ENCODE data around the gene NOTCH2. TPM values are rescaled to one million over a fixed set of nuclear protein-coding genes. Genes with fewer than 3 reads are reported as not detected.
A peak's percentile ranks its signal among the peaks of the same experiment; 100 is the strongest.

Gene NOTCH2
- total RNA-seq, 5 donors from 2014 or later (not counting 1 experiment from before 2014, with no cell fraction given) = 66.4 to 88.5 (median 77.8) TPM

DNA sequence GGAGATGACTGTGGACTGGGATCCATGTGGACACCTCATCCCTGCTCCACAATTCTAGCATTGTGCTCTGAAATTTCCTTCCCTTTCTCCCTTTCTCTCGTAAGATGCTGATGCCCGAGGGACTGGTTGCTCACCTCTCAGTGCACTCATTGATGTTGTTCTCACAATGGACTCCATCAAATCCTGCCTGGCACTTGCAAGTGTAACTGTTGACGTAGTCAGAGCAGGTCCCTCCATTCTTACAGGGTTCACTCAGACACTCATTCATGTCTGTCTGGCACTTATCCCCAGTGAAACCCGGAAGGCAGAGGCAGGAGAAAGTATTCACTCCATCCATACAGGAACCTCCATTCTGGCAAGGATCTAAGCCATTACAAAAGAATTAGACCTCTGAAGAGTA is 128.1 kb downstream of the NOTCH2 start:
- DNase-seq (no peak), ATAC-seq (replicated peaks in 1 of 4) (no peak)
- ChIA-PET CTCF (interaction anchor here in 1 of 2 donors (0.6 kb wide), 1 partner anchor 238 kb away, joined by 3 read pairs; no protein-coding TSS in a partner anchor), POLR2A (no interaction called here)
- H3K36me3 Mint-ChIP-seq = peaks cover 52% of the 10 kb centered on the region
- no peaks in the 10 kb centered on the region for H3K9me3 ChIP-seq
- H3K27ac ChIP-seq (ENCODE audit: low read length) = no peak overlapping the region
- WGBS (ENCODE audit: insufficient coverage) = 95% methylated on average over 2 of the region's 4 CpGs
- peaks cover 9 to 19% (median 13%) of the 10 kb centered on the region in 3 donors for H3K4me1 Mint-ChIP-seq
- H3K4me3 Mint-ChIP-seq = no peak overlapping the region
- no peaks in the 10 kb centered on the region for H3K27me3 ChIP-seq (replicated peaks in 1 of 2; ENCODE audit: control insufficient read depth in 2 of 2, extremely low read depth in 1 of 2, insufficient read depth in 2 of 2, low read length in 1 of 2)
- H3K27ac Mint-ChIP-seq = no peak overlapping the region
- peaks cover 8 to 44% of the 10 kb centered on the region in 2 donors for H3K36me3 ChIP-seq (ENCODE audit: control insufficient read depth in 2 of 2, extremely low read depth in 1 of 2, insufficient read depth in 1 of 2, low read length in 1 of 2)
- no peak overlapping the region for H3K4me3 ChIP-seq (ENCODE audit: control insufficient read depth in 1 of 2, extremely low read depth in 1 of 2, low read length in 1 of 2)
- no peaks in the 10 kb centered on the region for H3K27me3 Mint-ChIP-seq
- no peaks in the 10 kb centered on the region for H3K9me3 Mint-ChIP-seq
- H3K4me1 ChIP-seq (ENCODE audit: control insufficient read depth in 1 of 2, extremely low read depth in 1 of 2, insufficient read depth in 2 of 2, low read length in 2 of 2) = peaks cover 0 to 10% of the 10 kb centered on the region in 2 experiments

DNA sequence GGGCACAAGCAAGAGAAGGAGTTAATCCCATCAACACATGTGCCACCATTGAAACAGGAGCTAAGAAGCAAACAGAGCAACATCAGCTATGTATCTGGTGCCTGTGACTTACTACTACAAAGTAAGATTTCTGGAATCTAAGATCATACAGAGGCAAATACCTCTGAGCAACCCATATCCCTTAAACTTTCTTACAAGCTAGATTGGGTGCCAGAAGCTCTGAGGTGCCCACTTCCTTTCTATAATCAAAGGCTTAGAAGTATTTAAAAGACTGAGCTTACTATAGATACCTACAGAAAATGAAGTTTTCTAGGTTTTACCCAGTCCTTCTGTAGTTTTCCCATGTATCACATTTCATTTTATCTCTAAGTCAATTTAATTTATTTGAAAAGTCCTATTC is 128.8 kb downstream of the NOTCH2 start:
- Mint-ChIP-seq H3K9me3 (no peaks in the 10 kb centered on the region), H3K27ac (no peak overlapping the region), H3K4me1 (peaks cover 9 to 19% (median 13%) of the 10 kb centered on the region in 3 donors), H3K36me3 (peaks cover 59% of the 10 kb centered on the region), H3K4me3 (no peak overlapping the region), H3K27me3 (no peaks in the 10 kb centered on the region)
- DNase-seq (peak in 1 of 35 experiments; percentile 8), ATAC-seq (replicated peaks in 1 of 4) (peak in 3 of 4 experiments; percentile 36 to 81 (median 44))
- CTCF ChIA-PET = interaction anchor here in 1 of 2 donors (0.6 to 0.9 kb wide), 2 partner anchors 15 to 239 kb away, joined by 3 read pairs; no protein-coding TSS in a partner anchor
- no peaks in the 10 kb centered on the region for H3K9me3 ChIP-seq
- H3K4me3 ChIP-seq (ENCODE audit: control insufficient read depth in 1 of 2, extremely low read depth in 1 of 2, low read length in 1 of 2) = no peak overlapping the region
- H3K36me3 ChIP-seq (ENCODE audit: control insufficient read depth in 2 of 2, extremely low read depth in 1 of 2, insufficient read depth in 1 of 2, low read length in 1 of 2) = peaks cover 15 to 51% of the 10 kb centered on the region in 2 donors
- H3K27me3 ChIP-seq (replicated peaks in 1 of 2; ENCODE audit: control insufficient read depth in 2 of 2, extremely low read depth in 1 of 2, insufficient read depth in 2 of 2, low read length in 1 of 2) = no peaks in the 10 kb centered on the region
- peaks cover 0 to 10% of the 10 kb centered on the region in 2 experiments for H3K4me1 ChIP-seq (ENCODE audit: control insufficient read depth in 1 of 2, extremely low read depth in 1 of 2, insufficient read depth in 2 of 2, low read length in 2 of 2)
- H3K27ac ChIP-seq (ENCODE audit: low read length) = no peak overlapping the region
- POLR2A ChIA-PET = no interaction called here

DNA sequence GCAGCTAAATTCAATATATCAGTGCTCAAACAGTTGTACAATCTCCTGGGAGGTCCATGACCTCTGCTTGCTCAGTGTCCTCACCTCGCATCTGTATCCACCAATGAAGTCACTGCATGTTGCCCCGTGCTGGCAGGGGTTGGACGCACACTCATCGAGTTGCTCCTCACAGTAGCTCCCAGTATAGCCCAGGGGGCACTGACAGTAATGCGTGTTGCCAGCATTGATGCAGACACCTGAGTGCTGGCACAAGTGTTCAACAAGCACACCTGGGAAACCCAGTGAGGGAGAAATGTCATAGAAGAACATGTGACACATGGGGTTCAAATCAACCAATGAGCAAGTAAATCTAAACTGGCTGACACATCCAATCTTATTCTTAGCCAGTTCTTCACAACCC is 132.3 kb downstream of the NOTCH2 start:
- peaks cover 11 to 16% (median 15%) of the 10 kb centered on the region in 3 donors for H3K9me3 Mint-ChIP-seq
- ChIA-PET POLR2A (no interaction called here), CTCF (interaction anchor here in 1 of 2 donors (2.3 kb wide), 1 partner anchor 12 kb away, joined by 8 read pairs; no protein-coding TSS in a partner anchor)
- no peak for ATAC-seq (replicated peaks in 1 of 4)
- H3K27ac Mint-ChIP-seq = no peak overlapping the region
- H3K4me3 Mint-ChIP-seq = no peak overlapping the region
- peaks cover 82% of the 10 kb centered on the region for H3K36me3 Mint-ChIP-seq
- peaks cover 9 to 17% (median 13%) of the 10 kb centered on the region in 3 donors for H3K4me1 Mint-ChIP-seq
- Histone ChIP-seq H3K27ac (ENCODE audit: low read length) (no peak overlapping the region), H3K9me3 (peaks cover 8% of the 10 kb centered on the region), H3K36me3 (ENCODE audit: control insufficient read depth in 2 of 2, extremely low read depth in 1 of 2, insufficient read depth in 1 of 2, low read length in 1 of 2) (peaks cover 27 to 77% of the 10 kb centered on the region in 2 donors), H3K4me3 (ENCODE audit: control insufficient read depth in 1 of 2, extremely low read depth in 1 of 2, low read length in 1 of 2) (no peak overlapping the region), H3K27me3 (replicated peaks in 1 of 2; ENCODE audit: control insufficient read depth in 2 of 2, extremely low read depth in 1 of 2, insufficient read depth in 2 of 2, low read length in 1 of 2) (no peaks in the 10 kb centered on the region), H3K4me1 (ENCODE audit: control insufficient read depth in 1 of 2, extremely low read depth in 1 of 2, insufficient read depth in 2 of 2, low read length in 2 of 2) (peaks cover 0 to 10% of the 10 kb centered on the region in 2 experiments)
- WGBS (ENCODE audit: insufficient coverage) = 93% methylated on average over 5 of the region's 5 CpGs
- no peak for DNase-seq
- no peaks in the 10 kb centered on the region for H3K27me3 Mint-ChIP-seq

DNA sequence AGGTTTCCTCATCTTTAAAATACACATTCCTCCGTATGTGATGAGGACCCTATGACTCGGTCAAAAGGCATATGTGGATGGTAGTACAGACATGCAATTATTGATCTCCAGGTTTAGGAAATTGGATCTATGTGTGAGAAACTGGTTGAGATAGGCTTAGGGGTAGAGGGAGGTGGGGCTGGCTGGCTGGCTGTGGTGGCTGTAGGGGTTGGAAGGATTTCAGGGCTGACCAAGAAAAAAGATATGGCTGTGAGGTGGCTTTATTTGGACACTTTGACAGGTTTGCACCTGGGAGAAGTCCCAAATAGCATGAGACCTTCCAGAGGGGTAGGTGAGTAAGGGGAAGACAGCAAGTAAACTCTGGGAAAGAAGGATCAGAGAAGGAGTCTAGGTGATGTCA is 133.5 kb downstream of the NOTCH2 start:
- ChIA-PET CTCF (interaction anchor here in 1 of 2 donors (2.3 kb wide), 1 partner anchor 13 kb away, joined by 8 read pairs; no protein-coding TSS in a partner anchor), POLR2A (no interaction called here)
- Histone ChIP-seq H3K9me3 (peaks cover 8% of the 10 kb centered on the region), H3K4me1 (ENCODE audit: control insufficient read depth in 1 of 2, extremely low read depth in 1 of 2, insufficient read depth in 2 of 2, low read length in 2 of 2) (peaks cover 0 to 5% of the 10 kb centered on the region in 2 experiments), H3K36me3 (ENCODE audit: control insufficient read depth in 2 of 2, extremely low read depth in 1 of 2, insufficient read depth in 1 of 2, low read length in 1 of 2) (peaks cover 27 to 72% of the 10 kb centered on the region in 2 donors), H3K27me3 (replicated peaks in 1 of 2; ENCODE audit: control insufficient read depth in 2 of 2, extremely low read depth in 1 of 2, insufficient read depth in 2 of 2, low read length in 1 of 2) (no peaks in the 10 kb centered on the region), H3K27ac (ENCODE audit: low read length) (no peak overlapping the region), H3K4me3 (ENCODE audit: control insufficient read depth in 1 of 2, extremely low read depth in 1 of 2, low read length in 1 of 2) (no peak overlapping the region)
- DNase-seq (no peak), ATAC-seq (replicated peaks in 1 of 4) (no peak)
- peaks cover 3 to 6% (median 5%) of the 10 kb centered on the region in 3 donors for H3K4me1 Mint-ChIP-seq
- H3K27me3 Mint-ChIP-seq = no peaks in the 10 kb centered on the region
- 100% methylated on average over 1 of the region's 2 CpGs for WGBS (ENCODE audit: insufficient coverage)
- H3K4me3 Mint-ChIP-seq = no peak overlapping the region
- H3K9me3 Mint-ChIP-seq = peaks cover 11 to 16% (median 15%) of the 10 kb centered on the region in 3 donors
- H3K27ac Mint-ChIP-seq = no peak overlapping the region
- peaks cover 75% of the 10 kb centered on the region for H3K36me3 Mint-ChIP-seq

DNA sequence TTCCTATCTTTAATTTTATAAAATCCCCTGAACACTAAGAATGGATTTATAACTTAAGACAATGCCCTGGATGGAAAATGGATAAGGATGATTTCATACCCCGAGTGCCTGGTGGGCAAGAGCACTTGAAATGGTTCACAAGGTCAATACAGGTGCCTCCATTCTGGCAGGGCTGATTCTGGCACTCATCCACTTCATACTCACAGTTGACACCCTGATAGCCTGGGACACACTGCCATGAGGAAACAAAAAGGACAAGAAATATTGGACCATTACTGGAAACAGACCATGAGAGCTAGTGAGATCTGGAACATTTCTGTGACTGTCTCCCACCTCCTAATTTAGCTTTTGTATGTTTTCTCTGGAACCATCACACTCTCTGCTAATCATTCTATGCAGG is 134.1 kb downstream of the NOTCH2 start:
- Mint-ChIP-seq H3K27me3 (no peaks in the 10 kb centered on the region), H3K36me3 (peaks cover 72% of the 10 kb centered on the region), H3K27ac (no peak overlapping the region), H3K9me3 (peaks cover 11 to 16% (median 15%) of the 10 kb centered on the region in 3 donors), H3K4me3 (no peak overlapping the region), H3K4me1 (peaks cover under 1 to 2% (median 2%) of the 10 kb centered on the region in 3 donors)
- H3K9me3 ChIP-seq = peaks cover 8% of the 10 kb centered on the region
- H3K27ac ChIP-seq (ENCODE audit: low read length) = no peak overlapping the region
- no peak overlapping the region for H3K4me3 ChIP-seq (ENCODE audit: control insufficient read depth in 1 of 2, extremely low read depth in 1 of 2, low read length in 1 of 2)
- CTCF ChIA-PET = interaction anchor here in 1 of 2 donors (2.3 kb wide), 1 partner anchor 13 kb away, joined by 8 read pairs; no protein-coding TSS in a partner anchor
- POLR2A ChIA-PET = no interaction called here
- ATAC-seq (replicated peaks in 1 of 4) (no peak), DNase-seq (no peak)
- peaks cover 23 to 69% of the 10 kb centered on the region in 2 donors for H3K36me3 ChIP-seq (ENCODE audit: control insufficient read depth in 2 of 2, extremely low read depth in 1 of 2, insufficient read depth in 1 of 2, low read length in 1 of 2)
- no CpG with 5 or more reads among the region's 1 CpG for WGBS (ENCODE audit: insufficient coverage)
- no peaks in the 10 kb centered on the region for H3K27me3 ChIP-seq (replicated peaks in 1 of 2; ENCODE audit: control insufficient read depth in 2 of 2, extremely low read depth in 1 of 2, insufficient read depth in 2 of 2, low read length in 1 of 2)
- peaks cover 0 to under 1% of the 10 kb centered on the region in 2 experiments for H3K4me1 ChIP-seq (ENCODE audit: control insufficient read depth in 1 of 2, extremely low read depth in 1 of 2, insufficient read depth in 2 of 2, low read length in 2 of 2)

DNA sequence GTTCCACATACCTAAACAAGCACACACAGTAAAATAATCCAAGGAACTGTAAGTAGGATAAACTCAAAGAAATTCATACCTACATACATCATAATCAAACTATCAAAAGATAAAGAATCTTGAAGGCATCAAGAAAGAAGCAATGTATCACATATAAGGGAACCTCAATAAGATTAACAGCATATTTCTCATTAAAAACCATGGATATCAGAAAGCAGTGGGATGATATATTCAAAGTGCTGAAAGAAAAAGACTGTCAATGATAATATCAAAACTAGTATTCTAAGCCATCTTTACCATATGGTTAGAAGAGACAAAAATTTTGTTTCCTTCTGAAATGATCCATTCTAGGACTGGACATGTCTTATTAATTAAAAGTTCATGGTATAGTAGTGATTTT is 136.1 kb downstream of the NOTCH2 start:
- CTCF ChIA-PET = no interaction called here
- Histone ChIP-seq H3K27me3 (replicated peaks in 1 of 2; ENCODE audit: control insufficient read depth in 2 of 2, extremely low read depth in 1 of 2, insufficient read depth in 2 of 2, low read length in 1 of 2) (no peaks in the 10 kb centered on the region), H3K4me1 (ENCODE audit: control insufficient read depth in 1 of 2, extremely low read depth in 1 of 2, insufficient read depth in 2 of 2, low read length in 2 of 2) (no peaks in the 10 kb centered on the region), H3K27ac (ENCODE audit: low read length) (no peak overlapping the region), H3K36me3 (ENCODE audit: control insufficient read depth in 2 of 2, extremely low read depth in 1 of 2, insufficient read depth in 1 of 2, low read length in 1 of 2) (peaks cover 19 to 62% of the 10 kb centered on the region in 2 donors), H3K9me3 (peaks cover 8% of the 10 kb centered on the region), H3K4me3 (ENCODE audit: control insufficient read depth in 1 of 2, extremely low read depth in 1 of 2, low read length in 1 of 2) (no peak overlapping the region)
- Mint-ChIP-seq H3K27me3 (no peaks in the 10 kb centered on the region), H3K4me1 (no peaks in the 10 kb centered on the region), H3K9me3 (peaks cover 11 to 16% (median 15%) of the 10 kb centered on the region in 3 donors), H3K27ac (no peak overlapping the region), H3K36me3 (peaks cover 66% of the 10 kb centered on the region), H3K4me3 (no peak overlapping the region)
- POLR2A ChIA-PET = no interaction called here
- ATAC-seq (replicated peaks in 1 of 4) (no peak), DNase-seq (no peak)
